Liver (tissue), 3 donors: ENCODE measurements around the gene PF4V1.

Experiments
- HNF4G ChIP-seq: IDR thresholded peaks from 2 replicates; pipeline ENCODE4 v1.6.1; 2016; ENCODE audit warnings: antibody characterized with exemption
- SP1 ChIP-seq: IDR thresholded peaks from 2 replicates; pipeline ENCODE4 v1.6.1; 2018; ENCODE audit warnings: antibody characterized with exemption, mild to moderate bottlenecking
- TF ChIP-seq, protein P1 (sequence below): fragments of 150-350 bp; IDR thresholded peaks from 2 replicates; pipeline ENCODE4 v1.5.1; 2017; ENCODE audit warnings: improper control_type of control experiment, low read depth, low read length; ENCODE audit not compliant: missing input control
- donor health status: healthy.
- donor health status: healthy.

DNA sequence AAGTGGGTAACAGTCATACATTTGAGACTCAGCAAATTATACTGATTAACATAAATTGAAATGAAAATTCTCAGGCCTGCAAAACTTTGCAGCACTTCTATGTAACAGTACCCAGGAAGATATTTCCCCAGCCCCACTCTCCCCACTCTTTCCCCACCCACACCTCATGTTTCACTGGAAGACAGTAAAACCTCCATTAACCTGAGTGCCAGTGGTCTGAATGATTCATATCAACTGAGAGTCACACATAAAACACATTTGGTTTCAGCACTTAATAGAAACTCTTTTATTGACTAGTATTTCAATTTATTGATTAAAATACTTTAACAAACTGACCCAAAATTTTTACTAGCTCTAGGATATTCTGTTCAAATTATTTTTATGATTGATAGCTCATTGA lies 9.7 kb upstream of the PF4V1 start:
- TF ChIP-seq, protein P1, sequence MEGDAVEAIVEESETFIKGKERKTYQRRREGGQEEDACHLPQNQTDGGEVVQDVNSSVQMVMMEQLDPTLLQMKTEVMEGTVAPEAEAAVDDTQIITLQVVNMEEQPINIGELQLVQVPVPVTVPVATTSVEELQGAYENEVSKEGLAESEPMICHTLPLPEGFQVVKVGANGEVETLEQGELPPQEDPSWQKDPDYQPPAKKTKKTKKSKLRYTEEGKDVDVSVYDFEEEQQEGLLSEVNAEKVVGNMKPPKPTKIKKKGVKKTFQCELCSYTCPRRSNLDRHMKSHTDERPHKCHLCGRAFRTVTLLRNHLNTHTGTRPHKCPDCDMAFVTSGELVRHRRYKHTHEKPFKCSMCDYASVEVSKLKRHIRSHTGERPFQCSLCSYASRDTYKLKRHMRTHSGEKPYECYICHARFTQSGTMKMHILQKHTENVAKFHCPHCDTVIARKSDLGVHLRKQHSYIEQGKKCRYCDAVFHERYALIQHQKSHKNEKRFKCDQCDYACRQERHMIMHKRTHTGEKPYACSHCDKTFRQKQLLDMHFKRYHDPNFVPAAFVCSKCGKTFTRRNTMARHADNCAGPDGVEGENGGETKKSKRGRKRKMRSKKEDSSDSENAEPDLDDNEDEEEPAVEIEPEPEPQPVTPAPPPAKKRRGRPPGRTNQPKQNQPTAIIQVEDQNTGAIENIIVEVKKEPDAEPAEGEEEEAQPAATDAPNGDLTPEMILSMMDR, result no peak
- TF ChIP-seq HNF4G (no peak), SP1 (no peak)
